HK-2 (cell line): ENCODE data around the gene KIAA1549.

Experiments
- DNase-seq: peaks from one replicate; pipeline ENCODE4 v3.0.0-alpha.2; 2018; ENCODE audit not compliant: unreplicated experiment

Gene KIAA1549

GRCh38 chr7:138852469-138852868 lies 128.7 kb downstream of the KIAA1549 start:
- DNase-seq = no peak

- DNase-seq = no peak
These were observed 131.5 kb downstream of the KIAA1549 start for GRCh38 chr7:138849701-138850100.

- no peak for DNase-seq
These were observed 132.9 kb downstream of the KIAA1549 start for GRCh38 chr7:138848056-138848980.

- no peak for DNase-seq
These were observed 135.5 kb downstream of the KIAA1549 start for GRCh38 chr7:138845711-138846110.

GRCh38 chr7:138843632-138844580 lies 137.3 kb downstream of the KIAA1549 start:
- DNase-seq = no peak

GRCh38 chr7:138842111-138842510 lies 139.1 kb downstream of the KIAA1549 start:
- peak; percentile 83 for DNase-seq

GRCh38 chr7:138838166-138838565 lies 143.0 kb downstream of the KIAA1549 start:
- DNase-seq = no peak

- DNase-seq = no peak
These were observed 143.6 kb downstream of the KIAA1549 start for GRCh38 chr7:138837627-138838026.

GRCh38 chr7:138835087-138835486 lies 146.1 kb downstream of the KIAA1549 start:
- no peak for DNase-seq

- DNase-seq = no peak
These were observed 146.6 kb downstream of the KIAA1549 start for GRCh38 chr7:138834583-138834982.

- no peak for DNase-seq
These were observed 147.6 kb downstream of the KIAA1549 start for GRCh38 chr7:138833596-138833995.

GRCh38 chr7:138832966-138833365 lies 148.2 kb downstream of the KIAA1549 start:
- DNase-seq = no peak

- DNase-seq = no peak
These were observed 151.9 kb downstream of the KIAA1549 start for GRCh38 chr7:138829335-138829734.

GRCh38 chr7:138828302-138828701 lies 152.9 kb downstream of the KIAA1549 start:
- no peak for DNase-seq

GRCh38 chr7:138825049-138825721 lies 156.0 kb downstream of the KIAA1549 start:
- no peak for DNase-seq

- no peak for DNase-seq
These were observed 158.2 kb downstream of the KIAA1549 start for GRCh38 chr7:138822867-138823535.

- DNase-seq = no peak
These were observed 159.3 kb downstream of the KIAA1549 start for GRCh38 chr7:138821912-138822311.

- DNase-seq = no peak
These were observed 161.6 kb downstream of the KIAA1549 start for GRCh38 chr7:138819625-138820024.

GRCh38 chr7:138816650-138817049 lies 164.5 kb downstream of the KIAA1549 start:
- no peak for DNase-seq

- no peak for DNase-seq
These were observed 166.3 kb downstream of the KIAA1549 start for GRCh38 chr7:138814816-138815332.

- DNase-seq = no peak
These were observed 167.2 kb downstream of the KIAA1549 start for GRCh38 chr7:138813945-138814344.
